GM21360 (cell line): Measurements from ENCODE around the gene EGR4.
"Not testable (repeated sequence)": the region's sequence is repeated elsewhere in the genome, so short reads cannot be mapped to it uniquely, and the experiment has no call there.

Experiments
- ATAC-seq: cut with Tn5 transposase; IDR thresholded peaks from one replicate; pipeline ENCODE4 v1.9.1; 2021; ENCODE audit warnings: mild to moderate bottlenecking, moderate library complexity; ENCODE audit not compliant: unreplicated experiment

EGR4 gene

GRCh38 chr2:73264332-73264606, 29.1 kb downstream of the EGR4 start:
- ATAC-seq = no peak

- ATAC-seq = no peak
Measured at GRCh38 chr2:73263540-73264331, 29.6 kb downstream of the EGR4 start.

GRCh38 chr2:73262691-73263429, 30.5 kb downstream of the EGR4 start:
- ATAC-seq = not testable (repeated sequence)

DNA sequence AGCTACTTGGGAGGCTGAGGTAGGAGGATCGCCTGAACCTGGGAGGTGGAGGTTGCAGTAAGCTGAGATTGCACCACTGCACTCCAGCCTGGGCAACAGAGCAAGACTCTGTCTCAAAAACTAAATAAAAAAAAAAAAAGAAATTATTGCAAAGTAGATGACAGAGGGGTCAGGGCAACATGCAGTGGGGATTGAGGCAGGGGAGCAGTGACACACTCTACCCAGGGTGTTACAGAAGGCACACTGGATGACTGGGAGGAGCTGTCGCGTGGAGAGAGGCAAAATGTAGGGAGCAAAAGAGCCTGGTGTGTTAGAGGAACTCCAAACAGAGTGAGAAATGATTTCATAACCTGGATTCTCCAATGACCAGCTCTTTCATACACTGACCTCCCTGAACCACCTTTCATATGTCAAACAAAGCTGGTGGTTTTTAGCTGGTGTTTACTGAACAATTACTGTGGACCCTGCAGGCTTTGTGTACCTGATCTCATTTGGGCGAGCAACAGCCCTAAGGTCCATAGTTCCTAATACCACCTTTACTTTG, 31.2 kb downstream of the EGR4 start:
- no peak for ATAC-seq

GRCh38 chr2:73260338-73260984, 32.9 kb downstream of the EGR4 start:
- no peak for ATAC-seq

DNA sequence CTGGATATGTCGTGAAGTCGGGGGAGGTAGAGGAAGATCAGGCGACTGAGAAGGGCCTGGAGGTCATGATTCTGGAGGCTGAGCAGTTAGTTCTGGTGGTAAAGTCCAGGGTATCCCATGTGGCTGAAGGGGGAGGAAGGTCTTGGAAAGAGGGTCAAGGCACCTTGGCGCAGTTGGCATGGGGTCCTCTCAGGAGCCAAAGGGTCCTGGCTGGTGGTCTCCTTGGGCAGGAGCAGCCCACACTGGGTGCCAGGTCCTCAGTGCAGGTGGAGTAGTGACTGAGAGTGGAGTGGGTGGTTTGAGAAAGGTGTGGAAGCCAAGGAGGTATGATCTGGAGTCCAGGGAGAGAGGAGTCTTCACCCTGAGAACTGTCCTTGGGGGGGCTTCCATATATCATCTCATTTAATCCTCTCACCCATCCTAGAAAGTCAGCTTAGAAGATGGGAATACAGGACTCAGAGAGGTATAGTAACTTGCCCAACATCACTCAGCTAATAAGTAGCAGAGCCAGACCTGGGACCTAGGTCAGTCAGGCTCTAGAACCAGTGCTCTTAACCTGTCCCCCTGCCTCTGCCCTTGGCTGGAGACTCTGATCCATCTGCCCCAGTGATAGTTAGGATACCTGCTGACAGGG, 33.5 kb downstream of the EGR4 start:
- no peak for ATAC-seq

DNA sequence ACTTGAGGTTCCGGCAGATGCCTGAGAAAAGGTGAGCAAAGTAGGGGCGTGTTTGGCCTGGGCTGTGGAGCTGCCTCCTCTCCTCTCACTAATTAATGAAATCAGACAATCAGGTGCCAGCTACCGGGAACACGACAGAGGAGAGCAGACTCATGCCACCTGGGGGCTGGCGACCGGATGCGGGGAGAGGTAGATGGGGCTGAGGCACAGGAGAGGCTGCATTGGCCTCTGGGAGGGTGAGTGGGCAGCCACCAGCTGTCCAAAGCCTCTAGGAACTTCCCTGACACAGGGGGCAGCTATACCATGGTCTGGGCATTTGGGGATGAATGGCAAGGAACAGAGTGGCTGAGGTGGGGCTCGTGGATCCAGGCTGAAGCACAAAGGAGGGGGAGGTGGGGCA, 34.1 kb downstream of the EGR4 start:
- ATAC-seq = no peak

- no peak for ATAC-seq
Measured at GRCh38 chr2:73258913-73259215, 34.5 kb downstream of the EGR4 start.

DNA sequence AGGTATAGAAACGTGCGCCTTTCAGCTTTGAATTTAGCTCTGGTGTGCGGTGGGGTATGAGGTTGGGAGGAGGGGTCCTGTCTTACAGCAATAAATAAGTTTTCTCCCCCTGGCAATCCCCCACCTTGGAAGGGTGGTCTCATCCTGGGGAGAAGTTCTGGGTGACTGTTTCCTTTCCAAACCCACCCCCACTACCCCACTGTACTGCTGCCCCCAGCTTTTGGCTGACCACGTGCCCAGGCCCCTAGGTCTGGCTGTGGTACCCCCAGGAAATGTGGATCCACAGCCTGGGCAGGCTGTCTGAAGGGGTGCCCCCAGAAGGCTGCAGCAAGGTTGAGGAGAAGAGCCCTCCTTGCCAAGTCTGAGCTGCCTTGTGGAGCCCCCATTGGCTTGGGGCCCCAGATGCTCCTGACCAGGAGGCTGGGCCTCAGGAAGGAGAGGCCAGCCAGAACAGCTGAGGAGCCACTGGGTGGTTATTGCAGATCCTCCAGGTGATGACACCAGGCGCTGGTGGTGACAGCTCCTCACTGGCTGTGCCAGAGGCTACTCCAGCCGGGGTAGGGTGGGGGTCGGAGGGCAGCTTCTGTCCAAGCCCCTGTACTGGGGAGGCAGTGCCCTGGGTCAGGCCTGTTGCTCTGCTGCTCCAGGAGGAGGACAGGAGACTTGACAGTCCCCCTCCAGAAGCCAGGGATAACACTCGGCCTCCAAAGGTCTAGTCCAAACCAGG, 35.0 kb downstream of the EGR4 start:
- ATAC-seq = no peak

GRCh38 chr2:73257425-73258125, 35.8 kb downstream of the EGR4 start:
- ATAC-seq = no peak

- ATAC-seq = no peak
Measured at GRCh38 chr2:73257021-73257420, 36.3 kb downstream of the EGR4 start.

- no peak for ATAC-seq
Measured at GRCh38 chr2:73256618-73256922, 36.8 kb downstream of the EGR4 start.

DNA sequence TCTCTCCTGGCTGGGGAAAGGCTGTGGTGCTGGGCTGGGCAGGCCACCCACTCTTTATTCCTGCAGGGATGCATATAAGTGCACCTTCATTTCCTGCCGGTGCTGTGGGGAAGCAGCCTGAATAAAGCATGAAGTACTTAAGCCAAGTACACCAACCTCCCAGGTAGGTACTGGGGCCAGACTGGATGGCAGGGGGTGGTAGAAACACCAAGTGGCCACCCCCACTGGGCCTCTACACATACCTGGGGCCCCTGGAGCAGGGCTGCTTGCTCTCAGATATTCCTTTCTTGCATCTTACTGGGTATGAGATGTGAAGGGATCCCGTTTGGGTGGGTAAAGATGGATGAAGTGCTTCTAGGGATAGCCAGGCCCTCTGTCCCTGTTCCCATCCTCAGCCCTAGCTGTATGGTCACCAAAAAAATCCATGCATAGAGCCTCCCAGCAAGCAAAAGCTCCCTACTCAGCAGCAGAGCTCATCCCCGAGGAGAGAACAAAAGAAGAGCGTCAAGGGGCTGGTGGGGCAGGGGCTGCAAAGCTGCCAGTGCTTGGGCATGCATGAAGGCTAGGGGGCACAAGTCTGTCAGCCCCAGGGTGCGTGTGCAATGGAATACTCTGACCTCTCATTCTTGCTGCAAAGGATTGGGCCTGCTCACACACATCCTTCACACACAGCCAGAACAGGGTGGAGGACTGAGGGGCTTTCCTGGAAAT, 37.3 kb downstream of the EGR4 start:
- no peak for ATAC-seq

DNA sequence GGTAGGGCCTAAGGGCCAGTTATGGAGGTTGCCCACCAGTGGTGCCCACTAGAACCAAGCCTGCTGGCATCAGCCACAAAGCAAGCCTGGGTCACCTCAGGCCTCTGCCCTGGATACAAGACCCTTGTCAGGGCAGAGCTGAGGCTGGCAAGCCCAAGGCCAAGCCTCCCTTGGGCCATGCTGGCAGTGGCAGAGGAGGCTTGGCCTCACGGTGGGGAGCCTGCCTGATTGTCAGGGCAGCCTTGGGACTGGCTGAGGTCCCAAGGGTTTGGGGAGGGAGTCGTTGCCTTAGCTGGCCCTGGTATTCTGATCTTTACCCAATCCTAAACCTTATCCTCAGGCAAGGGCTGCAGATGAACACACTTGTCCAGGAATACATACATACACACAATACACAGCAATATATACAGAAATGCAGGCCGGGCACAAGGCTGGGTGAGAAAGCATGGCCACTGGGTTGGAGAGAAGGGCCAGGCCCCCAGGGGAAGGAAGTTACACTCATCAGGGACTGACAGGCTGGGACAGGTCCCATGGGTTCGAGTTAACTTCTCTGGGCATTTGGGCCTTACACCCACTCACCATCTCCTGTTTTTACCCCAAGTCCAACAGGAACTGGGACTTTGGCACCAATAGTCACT, 38.2 kb downstream of the EGR4 start:
- ATAC-seq = no peak

DNA sequence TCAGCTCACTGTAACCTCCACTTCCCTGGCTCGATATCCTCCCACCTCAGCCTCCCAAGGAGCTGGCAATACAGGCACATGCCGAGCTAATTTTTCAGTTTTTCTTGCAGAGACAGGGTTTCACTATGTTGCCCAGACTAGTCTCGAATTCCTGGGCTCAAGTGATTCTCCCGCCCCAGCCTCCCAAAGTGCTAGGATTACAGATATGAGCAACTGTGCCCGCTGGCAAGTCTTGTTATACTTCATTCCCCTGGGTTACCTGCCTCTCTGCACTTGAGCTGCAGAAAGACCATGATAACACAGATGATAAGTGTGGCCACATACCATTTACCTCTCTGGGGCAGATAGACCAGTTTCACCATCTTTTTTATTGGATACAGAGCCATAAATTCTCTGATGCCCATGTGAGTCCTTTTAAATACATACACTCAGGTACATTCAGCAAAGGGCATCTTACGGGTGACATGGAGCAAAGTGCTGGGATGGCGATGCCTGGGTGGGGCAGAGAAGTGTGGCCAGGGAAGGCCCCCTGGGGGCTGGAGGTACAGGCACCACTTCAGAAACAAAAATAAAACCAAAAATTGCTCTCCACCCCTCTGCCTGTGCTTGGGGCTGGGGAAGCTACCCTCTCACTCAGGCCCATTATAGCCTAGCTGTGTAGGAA, 38.9 kb downstream of the EGR4 start:
- ATAC-seq = no peak

- ATAC-seq = no peak
Measured at GRCh38 chr2:73253901-73254300, 39.4 kb downstream of the EGR4 start.

DNA sequence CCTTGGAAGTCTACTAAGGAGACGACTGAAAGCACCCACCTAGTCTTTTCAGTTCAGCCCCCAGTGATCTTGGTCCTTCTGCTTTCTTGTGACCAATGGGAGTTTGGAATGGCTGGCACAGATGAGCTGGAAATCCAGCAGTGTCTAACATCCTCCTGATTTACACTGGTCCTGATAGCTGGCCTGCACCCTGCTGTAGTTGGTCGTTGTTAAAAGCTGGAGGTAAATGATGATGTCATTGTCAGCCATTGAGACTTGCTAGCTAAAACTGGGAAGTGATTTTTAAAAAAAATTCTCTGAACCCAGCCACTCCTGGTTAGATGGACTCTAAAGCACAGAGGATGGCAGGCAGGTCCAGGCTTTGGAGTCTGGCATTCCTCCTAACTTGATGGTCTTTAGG, 39.9 kb downstream of the EGR4 start:
- no peak for ATAC-seq

DNA sequence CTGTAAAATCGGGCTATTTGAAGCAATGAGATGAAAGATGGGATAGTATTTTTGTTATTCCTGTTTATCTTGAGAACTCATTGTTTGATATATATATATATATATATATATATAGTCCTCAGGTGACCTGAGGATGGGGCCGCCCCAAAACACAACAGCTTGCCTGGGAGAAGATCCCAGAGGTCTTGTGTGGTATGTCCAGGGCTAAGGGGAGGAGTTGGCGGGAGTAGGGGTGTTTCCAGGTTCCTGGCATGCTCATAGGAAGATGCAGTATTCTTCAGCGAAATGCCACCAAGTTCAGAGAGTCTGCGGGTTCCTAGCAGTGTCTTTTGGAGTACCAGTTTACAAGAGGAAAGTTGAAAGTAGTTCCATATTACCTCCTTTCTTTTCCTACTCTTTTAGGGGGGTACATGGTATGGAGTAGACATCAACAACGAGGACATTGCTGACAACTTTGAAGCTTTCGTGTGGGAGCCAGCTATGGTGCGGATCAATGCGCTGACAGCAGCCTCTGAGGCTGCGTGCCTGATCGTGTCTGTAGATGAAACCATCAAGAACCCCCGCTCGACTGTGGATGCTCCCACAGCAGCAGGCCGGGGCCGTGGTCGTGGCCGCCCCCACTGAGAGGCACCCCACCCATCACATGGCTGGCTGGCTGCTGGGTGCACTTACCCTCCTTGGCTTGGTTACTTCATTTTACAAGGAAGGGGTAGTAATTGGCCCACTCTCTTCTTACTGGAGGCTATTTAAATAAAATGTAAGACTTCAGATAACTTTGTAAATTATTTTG, 40.9 kb downstream of the EGR4 start:
- no peak for ATAC-seq
